SK-N-SH (cell line): Measurements from ENCODE around the gene EOLA1. TPM values are rescaled to one million over a fixed set of nuclear protein-coding genes. Genes with fewer than 3 reads are reported as not detected.
A peak's percentile ranks its signal among the peaks of the same experiment; 100 is the strongest.
"Not testable (repeated sequence)": the region's sequence is repeated elsewhere in the genome, so short reads cannot be mapped to it uniquely, and the experiment has no call there.

Experiments
- CTCF ChIA-PET: fragments of 300-600, 350-600 bp; formaldehyde crosslinking; extraction: SDS; loops from one replicate; lab custom pipeline; 2021; lab: Yijun Ruan, JAX
- POLR2A ChIA-PET: fragments of 350-600 bp; sonication (Branson Sonifier 250); formaldehyde crosslinking; extraction: SDS; loops from one replicate; lab custom pipeline; 2020; ENCODE audit warnings: antibody characterized with exemption, inconsistent platforms; lab: Yijun Ruan, JAX
- DNase-seq: peaks from one replicate; pipeline ENCODE4 v3.0.0; 2012
- H2AFZ ChIP-seq: fragments of 200-600 bp; sonication (generic); 2 replicates; pipeline ENCODE4 v1.8.1; 2016; ENCODE audit warnings: antibody characterized with exemption, mild to moderate bottlenecking, low read depth
- H3F3A ChIP-seq: fragments of 200-600 bp; sonication (generic); replicated peaks from 2 replicates; pipeline ENCODE3; 2016; ENCODE audit warnings: antibody characterized with exemption, mild to moderate bottlenecking; ENCODE audit not compliant: insufficient read depth
- H3K27ac ChIP-seq, 2 experiments: fragments of 200-500 bp in 1 of 2; fragments of 200-600 bp in 1 of 2; sonication (Bioruptor generic) in 1 of 2; sonication (generic), shearing (Covaris generic) in 1 of 2; 2 replicates each; pipeline versions ENCODE4 v1.5.1 to v1.6.1; 2014 to 2016; ENCODE audit warnings: low read depth in 2 of 2, inconsistent platforms in 1 of 2, low read length in 1 of 2, mild to moderate bottlenecking in 1 of 2, mixed read lengths in 1 of 2
- H3K27me3 ChIP-seq: fragments of 200-600 bp; sonication (generic), shearing (Covaris generic); 2 replicates; pipeline ENCODE4 v1.6.1; 2016; ENCODE audit warnings: mixed run types; ENCODE audit not compliant: insufficient read depth
- H3K36me3 ChIP-seq, 2 experiments: fragments of 200-500 bp in 1 of 2; fragments of 200-600 bp in 1 of 2; sonication (Bioruptor generic) in 1 of 2; sonication (generic) in 1 of 2; replicated peaks in 1 of 2; 2 replicates each; pipeline versions ENCODE3 to v1.5.1; 2014 to 2016; ENCODE audit warnings: low read length in 1 of 2, mild to moderate bottlenecking in 1 of 2; ENCODE audit not compliant: insufficient read depth in 2 of 2, control insufficient read depth in 1 of 2
- H3K4me1 ChIP-seq, 2 experiments: fragments of 200-500 bp in 1 of 2; fragments of 200-600 bp in 1 of 2; sonication (Bioruptor generic) in 1 of 2; sonication (generic), shearing (Covaris generic) in 1 of 2; 2 replicates each; pipeline versions ENCODE4 v1.5.1 to v1.6.1; 2014 to 2016; ENCODE audit warnings: low read depth in 1 of 2, low read length in 1 of 2, mixed run types in 1 of 2; ENCODE audit not compliant: insufficient read depth in 2 of 2, control insufficient read depth in 1 of 2
- H3K4me2 ChIP-seq: fragments of 200-600 bp; sonication (generic), shearing (Covaris generic); 2 replicates; pipeline ENCODE4 v1.6.1; 2017; ENCODE audit warnings: mixed run types
- H3K4me3 ChIP-seq, 2 experiments: fragments of 200-500 bp in 1 of 2; fragments of 200-600 bp in 1 of 2; sonication (Bioruptor generic) in 1 of 2; sonication (generic), shearing (Covaris generic) in 1 of 2; 2 replicates each; pipeline versions ENCODE4 v1.5.1 to v1.8.1; 2014 to 2016; ENCODE audit warnings: low read depth in 2 of 2, inconsistent platforms in 1 of 2, low read length in 1 of 2, mild to moderate bottlenecking in 1 of 2, mixed read lengths in 1 of 2, moderate library complexity in 1 of 2
- H3K79me2 ChIP-seq: fragments of 200-600 bp; sonication (generic); 2 replicates; pipeline ENCODE4 v1.8.1; 2017; ENCODE audit warnings: mild to moderate bottlenecking; ENCODE audit not compliant: insufficient read depth
- H3K9ac ChIP-seq: fragments of 200-600 bp; sonication (generic); 2 replicates; pipeline ENCODE4 v1.6.1; 2017; ENCODE audit warnings: mixed run types
- H3K9me2 ChIP-seq: fragments of 200-600 bp; sonication (generic); 2 replicates; pipeline ENCODE4 v1.6.1; 2017; ENCODE audit warnings: mixed run types
- H3K9me3 ChIP-seq: fragments of 200-600 bp; sonication (generic); 2 replicates; pipeline ENCODE4 v1.6.1; 2017; ENCODE audit warnings: mixed run types, mild to moderate bottlenecking, moderate library complexity
- H4K20me1 ChIP-seq: fragments of 200-600 bp; sonication (generic); 2 replicates; pipeline ENCODE4 v1.6.1; 2017; ENCODE audit warnings: mild to moderate bottlenecking, mixed run types; ENCODE audit not compliant: insufficient read depth
- GABPA ChIP-seq: IDR thresholded peaks from 2 replicates; pipeline ENCODE4 v1.4.0; 2012; ENCODE audit warnings: low read depth, mild to moderate bottlenecking
- MEF2A ChIP-seq: IDR thresholded peaks from 2 replicates; pipeline ENCODE4 v1.4.0; 2012; ENCODE audit warnings: low read depth, borderline replicate concordance
- MXI1 ChIP-seq: IDR thresholded peaks from 2 replicates; pipeline ENCODE4 v1.6.1; 2012; ENCODE audit warnings: mild to moderate bottlenecking, low read depth, low read length, improper control_type of control experiment
- NRF1 ChIP-seq: IDR thresholded peaks from 2 replicates; pipeline ENCODE4 v1.6.1; 2012; ENCODE audit warnings: low read depth, mild to moderate bottlenecking, low read length
- TCF12 ChIP-seq: IDR thresholded peaks from 2 replicates; pipeline ENCODE4 v1.4.0; 2012
- ZBTB33 ChIP-seq: IDR thresholded peaks from 2 replicates; pipeline ENCODE4 v1.4.0; 2012; ENCODE audit warnings: low read depth, borderline replicate concordance
- WGBS: methylation state at CpG from one replicate; pipeline ENCODE4 v1.1.6; 2017; ENCODE audit warnings: low lambda C conversion rate; 5-methylcytosine and 5-hydroxymethylcytosine counted together
- polyA plus RNA-seq, 3 experiments: library from polyadenylated mRNA; depleted of rRNA; stranded (reverse); fragments of >200 nt; gene quantifications; 2 replicates each; pipeline ENCODE4 v1.2.3, GENCODE V29; 2012

The EOLA1 gene
- polyA plus RNA-seq, 1 of the 3 experiments (the other 2 are of a cell fraction) = 16.3 TPM

DNA sequence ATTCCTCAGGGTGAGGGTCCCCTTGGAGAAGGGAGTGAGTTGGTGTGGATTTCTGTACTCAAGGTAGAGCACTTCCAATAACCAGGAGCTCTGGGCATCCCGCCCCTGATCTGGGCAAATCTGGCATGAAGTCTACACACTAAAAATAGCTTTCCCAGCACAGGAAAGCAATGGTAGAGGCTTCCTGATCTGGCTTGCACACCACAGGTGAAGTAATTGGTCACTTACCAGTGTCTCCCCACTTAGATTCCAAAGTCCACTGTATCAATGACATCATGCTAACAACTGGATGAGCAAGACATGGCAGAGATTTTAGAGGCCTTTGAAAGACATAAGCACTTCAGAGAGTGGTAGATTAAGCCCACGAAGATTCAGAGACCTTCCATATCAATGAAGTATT lies 17.9 kb upstream of the EOLA1 start:
- WGBS = 39% methylated on average over 2 of the region's 2 CpGs
- no peaks in the 10 kb centered on the region for H3K79me2 ChIP-seq
- no peak overlapping the region for H3K4me2 ChIP-seq
- TF ChIP-seq MXI1 (no peak), NRF1 (no peak), MEF2A (no peak), ZBTB33 (no peak), TCF12 (no peak)
- no peaks in the 10 kb centered on the region for H3K9me2 ChIP-seq
- H3K4me1 ChIP-seq = peaks cover 0 to 13% of the 10 kb centered on the region in 2 experiments; a peak in 1 of 4 replicates
- no peaks in the 10 kb centered on the region for H3K36me3 ChIP-seq
- H3F3A ChIP-seq = no peaks in the 10 kb centered on the region
- no peak overlapping the region for H3K4me3 ChIP-seq
- CTCF ChIA-PET = interaction anchor here (3.2 kb wide), 1 partner anchor 11 kb away, joined by 25 read pairs; no protein-coding TSS in a partner anchor
- H2AFZ ChIP-seq = no peak overlapping the region
- H4K20me1 ChIP-seq = no peaks in the 10 kb centered on the region
- POLR2A ChIA-PET = no interaction called here
- peak overlapping the region in 1 of 2 experiments; percentile 60; a peak in 1 of 4 replicates for H3K27ac ChIP-seq
- H3K9me3 ChIP-seq = no peaks in the 10 kb centered on the region
- no peak for DNase-seq
- no peaks in the 10 kb centered on the region; the same call in 1 of the 2 replicates for H3K27me3 ChIP-seq
- H3K9ac ChIP-seq = no peak overlapping the region

- H3K9ac ChIP-seq, H3K4me2 ChIP-seq, H3K9me2 ChIP-seq, H3K27me3 ChIP-seq, CTCF ChIA-PET, H3F3A ChIP-seq, H3K4me3 ChIP-seq, H3K79me2 ChIP-seq, H2AFZ ChIP-seq, H4K20me1 ChIP-seq, POLR2A ChIA-PET, H3K9me3 ChIP-seq, DNase-seq, H3K36me3 ChIP-seq: not testable (repeated sequence)
- H3K27ac ChIP-seq = peak overlapping the region; percentile 47 to 68; a peak in 2 of 4 replicates
- WGBS = no CpG with 5 or more reads among the region's 10 CpGs
- peaks cover 0 to 13% of the 10 kb centered on the region in 2 experiments; a peak in 1 of 4 replicates for H3K4me1 ChIP-seq
- peak; percentile 58 for TF ChIP-seq GABPA
These were observed 15.4 kb upstream of the EOLA1 start for GRCh38 chrX:149525389-149525788.

- peak overlapping the region; percentile 33; the same call in 1 of the 2 replicates for H3K9ac ChIP-seq
- 52% methylated on average over 4 of the region's 5 CpGs for WGBS
- CTCF ChIA-PET = interaction anchor here (1.2 kb wide), 1 partner anchor 14 kb away, joined by 6 read pairs; no protein-coding TSS in a partner anchor
These were observed 14.9 kb upstream of the EOLA1 start for GRCh38 chrX:149525903-149526302.

GRCh38 chrX:149526318-149527033 lies 14.3 kb upstream of the EOLA1 start:
- H3K4me2 ChIP-seq, H4K20me1 ChIP-seq, H3K9me3 ChIP-seq, H2AFZ ChIP-seq, H3F3A ChIP-seq, H3K4me3 ChIP-seq, H3K27me3 ChIP-seq, H3K79me2 ChIP-seq, H3K9me2 ChIP-seq, POLR2A ChIA-PET, H3K36me3 ChIP-seq, DNase-seq, H3K9ac ChIP-seq: not testable (repeated sequence)
- WGBS = 35% methylated on average over 2 of the region's 13 CpGs
- Histone ChIP-seq H3K4me1 (peaks cover 0 to 13% of the 10 kb centered on the region in 2 experiments; a peak in 1 of 4 replicates), H3K27ac (peak overlapping the region in 1 of 2 experiments; percentile 45; a peak in 1 of 4 replicates)
- CTCF ChIA-PET = interaction anchor here (1.2 kb wide), 1 partner anchor 14 kb away, joined by 6 read pairs; no protein-coding TSS in a partner anchor

More at GRCh38 chrX:149525903-149526302, 14.9 kb upstream of the EOLA1 start:
- Histone ChIP-seq H3K4me1 (peaks cover 0 to 13% of the 10 kb centered on the region in 2 experiments; a peak in 1 of 4 replicates), H3K27ac (peak overlapping the region; percentile 32 to 45; a peak in 2 of 4 replicates)
- H3F3A ChIP-seq, H3K9me2 ChIP-seq, H3K27me3 ChIP-seq, H3K9me3 ChIP-seq, POLR2A ChIA-PET, H3K79me2 ChIP-seq, H3K4me2 ChIP-seq, DNase-seq, H4K20me1 ChIP-seq, H3K36me3 ChIP-seq, H2AFZ ChIP-seq, H3K4me3 ChIP-seq: not testable (repeated sequence)
